NCI-H1105 (cell line): ENCODE measurements around the gene MRM3.
"Not testable (repeated sequence)": the region's sequence is repeated elsewhere in the genome, so short reads cannot be mapped to it uniquely, and the experiment has no call there.

Experiments
- DNase-seq: peaks from one replicate; lab custom pipeline; 2025; lab: John Stamatoyannopoulos, UW

MRM3 gene

GRCh38 chr17:781805-782731 is at the start of gene MRM3, which contains the start of gene GLOD4:
Gene MRM3 (plus strand): TSS chr17:782353. CDS start chr17:782379, 26 bp downstream.
Gene GLOD4 (minus strand): TSS chr17:782280. CDS start chr17:782255, 25 bp downstream.
- DNase-seq = peak; percentile 40

GRCh38 chr17:732902-733720 is 49.0 kb upstream of the MRM3 start:
- no peak for DNase-seq

GRCh38 chr17:733743-734142 is 48.4 kb upstream of the MRM3 start:
- DNase-seq = no peak

- DNase-seq = no peak
These were observed 44.5 kb upstream of the MRM3 start for GRCh38 chr17:737561-738113.

- no peak for DNase-seq
These were observed 41.7 kb upstream of the MRM3 start for GRCh38 chr17:740240-741017.

- no peak for DNase-seq
These were observed 39.9 kb upstream of the MRM3 start for GRCh38 chr17:742147-742793.

GRCh38 chr17:743139-743538 is 39.0 kb upstream of the MRM3 start:
- DNase-seq = no peak

GRCh38 chr17:744937-745336 is 37.2 kb upstream of the MRM3 start:
- no peak for DNase-seq

GRCh38 chr17:745406-745805 is 36.7 kb upstream of the MRM3 start:
- no peak for DNase-seq

- DNase-seq = no peak
These were observed 36.0 kb upstream of the MRM3 start for GRCh38 chr17:746181-746580.

- DNase-seq = no peak
These were observed 35.1 kb upstream of the MRM3 start for GRCh38 chr17:746783-747629.

- DNase-seq = not testable (repeated sequence)
These were observed 33.5 kb upstream of the MRM3 start for GRCh38 chr17:748604-749003.

- not testable (repeated sequence) for DNase-seq
These were observed 32.8 kb upstream of the MRM3 start for GRCh38 chr17:749359-749758.

- no peak for DNase-seq
These were observed 31.6 kb upstream of the MRM3 start for GRCh38 chr17:750431-751037.

- no peak for DNase-seq
These were observed 30.7 kb upstream of the MRM3 start for GRCh38 chr17:751269-752001.

GRCh38 chr17:752002-752619 is 30.0 kb upstream of the MRM3 start, which contains the start of gene GEMIN4:
Gene GEMIN4 (minus strand): TSS chr17:752264. CDS start chr17:752142, 122 bp downstream.
- peak; percentile 54 for DNase-seq

GRCh38 chr17:752620-753219 is 29.4 kb upstream of the MRM3 start:
- DNase-seq = no peak

- no peak for DNase-seq
These were observed 28.7 kb upstream of the MRM3 start for GRCh38 chr17:753418-753817.
